ENCODE results near the gene RBP3.

DNA sequence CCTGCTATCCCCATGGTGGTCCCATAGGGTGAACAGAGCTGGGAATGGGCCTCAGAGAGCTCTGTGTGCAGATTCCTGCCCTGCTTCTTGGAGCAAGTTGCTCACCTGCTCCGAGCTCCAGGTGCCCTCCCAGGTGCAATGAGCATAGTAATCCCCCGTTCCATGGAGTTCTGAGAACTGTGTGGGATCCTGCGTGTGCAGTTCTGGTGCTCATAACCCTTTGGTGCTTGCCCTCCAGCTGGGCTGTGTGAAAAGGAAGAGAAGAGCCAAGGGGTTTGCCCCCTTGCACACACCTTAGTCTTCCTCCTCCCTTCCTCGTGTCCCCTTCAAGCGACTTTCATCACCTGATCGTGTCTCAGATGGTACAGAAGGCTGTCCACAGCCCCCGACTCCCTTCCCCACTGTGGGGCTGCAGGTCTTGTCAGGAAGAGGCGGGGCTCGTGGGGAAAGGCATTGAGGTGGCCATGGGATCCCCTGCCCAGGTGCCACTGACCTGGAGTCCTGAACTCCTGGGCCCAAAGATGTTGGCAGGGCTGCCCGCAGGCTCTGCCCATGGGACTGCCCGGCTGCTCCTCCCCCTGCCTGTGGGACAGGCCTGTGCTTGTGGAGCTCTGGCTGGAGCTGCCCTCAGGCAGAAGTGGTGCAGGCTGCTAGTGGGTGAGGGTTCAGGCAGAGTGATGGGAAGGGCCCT lies 57.8 kb downstream of the RBP3 start:
- TF ChIP-seq, protein P1, sequence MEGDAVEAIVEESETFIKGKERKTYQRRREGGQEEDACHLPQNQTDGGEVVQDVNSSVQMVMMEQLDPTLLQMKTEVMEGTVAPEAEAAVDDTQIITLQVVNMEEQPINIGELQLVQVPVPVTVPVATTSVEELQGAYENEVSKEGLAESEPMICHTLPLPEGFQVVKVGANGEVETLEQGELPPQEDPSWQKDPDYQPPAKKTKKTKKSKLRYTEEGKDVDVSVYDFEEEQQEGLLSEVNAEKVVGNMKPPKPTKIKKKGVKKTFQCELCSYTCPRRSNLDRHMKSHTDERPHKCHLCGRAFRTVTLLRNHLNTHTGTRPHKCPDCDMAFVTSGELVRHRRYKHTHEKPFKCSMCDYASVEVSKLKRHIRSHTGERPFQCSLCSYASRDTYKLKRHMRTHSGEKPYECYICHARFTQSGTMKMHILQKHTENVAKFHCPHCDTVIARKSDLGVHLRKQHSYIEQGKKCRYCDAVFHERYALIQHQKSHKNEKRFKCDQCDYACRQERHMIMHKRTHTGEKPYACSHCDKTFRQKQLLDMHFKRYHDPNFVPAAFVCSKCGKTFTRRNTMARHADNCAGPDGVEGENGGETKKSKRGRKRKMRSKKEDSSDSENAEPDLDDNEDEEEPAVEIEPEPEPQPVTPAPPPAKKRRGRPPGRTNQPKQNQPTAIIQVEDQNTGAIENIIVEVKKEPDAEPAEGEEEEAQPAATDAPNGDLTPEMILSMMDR (IDR thresholded peaks at IDR 0.05) = no peak
- TF ChIP-seq POLR2A (IDR thresholded peaks at IDR 0.05) = no peak

All from adrenal gland (tissue), 5 donors.